Keratinocyte (primary cell): Measurements from ENCODE around the gene ADGRB2. TPM values are rescaled to one million over a fixed set of nuclear protein-coding genes. Genes with fewer than 3 reads are reported as not detected.

Experiments used
- DNase-seq: peaks from one replicate; pipeline ENCODE4 v3.0.0-alpha.2; 2011; ENCODE audit warnings: low read depth, missing footprints, low spot score
- FAIRE-seq: peaks from 2 replicates; lab custom pipeline; 2011; peaks lifted over from hg19 to GRCh38; lab: Jason Lieb, UNC
- H2AFZ ChIP-seq: 2 replicates; pipeline ENCODE4 v1.6.0; 2012; ENCODE audit warnings: low read length, control low read depth, inconsistent platforms; ENCODE audit not compliant: control insufficient read depth
- H3K27ac ChIP-seq: 2 replicates; pipeline ENCODE4 v1.5.1; 2011; ENCODE audit warnings: low read length; ENCODE audit not compliant: control insufficient read depth, insufficient read depth
- H3K27me3 ChIP-seq: 3 replicates; pipeline ENCODE4 v1.6.0; 2011; ENCODE audit warnings: low read length; ENCODE audit not compliant: control insufficient read depth, insufficient read depth; ENCODE audit errors: extremely low read depth
- H3K36me3 ChIP-seq, 2 experiments: 2 replicates in 1 of 2; 3 replicates in 1 of 2; pipeline ENCODE4 v1.5.1; 2011; ENCODE audit warnings: low read length in 2 of 2, mild to moderate bottlenecking in 1 of 2; ENCODE audit not compliant: control insufficient read depth in 2 of 2, insufficient read depth in 2 of 2; ENCODE audit errors: extremely low read depth in 1 of 2
- H3K4me1 ChIP-seq: 3 replicates; pipeline ENCODE4 v1.5.1; 2011; ENCODE audit warnings: low read length; ENCODE audit not compliant: control insufficient read depth, insufficient read depth; ENCODE audit errors: extremely low read depth
- H3K4me2 ChIP-seq: 3 replicates; pipeline ENCODE4 v1.6.0; 2011; ENCODE audit warnings: low read depth, low read length; ENCODE audit not compliant: control insufficient read depth, insufficient read depth; ENCODE audit errors: extremely low read depth
- H3K4me3 ChIP-seq, 3 experiments: fragments of 200-600 bp in 1 of 3; sonication (generic) in 1 of 3; 2 replicates in 2 of 3; 3 replicates in 1 of 3; pipeline ENCODE4 v1.5.1; 2011 to 2016; ENCODE audit warnings: low read length in 3 of 3, mild to moderate bottlenecking in 3 of 3, control low read depth in 2 of 3, inconsistent platforms in 1 of 3, low read depth in 1 of 3, mixed read lengths in 1 of 3, mixed run types in 1 of 3, moderate library complexity in 1 of 3; ENCODE audit not compliant: control insufficient read depth in 2 of 3, insufficient read depth in 2 of 3; ENCODE audit errors: extremely low read depth in 1 of 3
- H3K79me2 ChIP-seq: 2 replicates; pipeline ENCODE4 v1.6.0; 2012; ENCODE audit warnings: low read length; ENCODE audit not compliant: control insufficient read depth, insufficient read depth
- H3K9ac ChIP-seq: 3 replicates; pipeline ENCODE4 v1.6.0; 2011; ENCODE audit warnings: low read length; ENCODE audit not compliant: control insufficient read depth, insufficient read depth; ENCODE audit errors: extremely low read depth
- H3K9me1 ChIP-seq: 3 replicates; pipeline ENCODE4 v1.6.0; 2011; ENCODE audit warnings: low read length; ENCODE audit not compliant: control insufficient read depth, insufficient read depth; ENCODE audit errors: extremely low read depth
- H3K9me3 ChIP-seq: 2 replicates; pipeline ENCODE4 v1.5.1; 2012; ENCODE audit warnings: low read depth, low read length; ENCODE audit not compliant: control insufficient read depth
- H4K20me1 ChIP-seq: 3 replicates; pipeline ENCODE4 v1.6.0; 2011; ENCODE audit warnings: low read length; ENCODE audit not compliant: control insufficient read depth, insufficient read depth; ENCODE audit errors: extremely low read depth
- EZH2 ChIP-seq: IDR thresholded peaks from one replicate; pipeline ENCODE4 v1.6.1; 2012; ENCODE audit warnings: inconsistent platforms, mild to moderate bottlenecking, low read length, moderate library complexity
- dilution Hi-C: fragments of 300-500 bp; cut with MboI; formaldehyde crosslinking; loops from one replicate; pipeline ENCODE4 v1.7.0; 2020; ENCODE audit warnings: low sequenced_read_pairs; ENCODE audit not compliant: extremely low pct_ligation_motif_present
- polyA plus RNA-seq, 5 experiments: library from polyadenylated mRNA; depleted of rRNA in 3 of 5; stranded (reverse) in 3 of 5; stranded (forward) in 1 of 5; unstranded in 1 of 5; fragments of >200 nt; gene quantifications; 1 replicate in 1 of 5; 2 replicates in 3 of 5; 3 replicates in 1 of 5; pipeline versions ENCODE4 v1.2.1 to v1.2.3, GENCODE V29; 2011 to 2012; ENCODE audit warnings: missing spikeins in 2 of 5, low read depth in 1 of 5, low replicate concordance in 1 of 5
- small RNA-seq, 3 experiments: library from RNA; depleted of rRNA; stranded (forward); fragments of <200 nt; gene quantifications; one replicate each; pipeline ENCODE3, GENCODE V24; 2012; ENCODE audit warnings: low read depth in 3 of 3, low replicate concordance in 1 of 3; ENCODE audit not compliant: insufficient read length in 3 of 3
- TF ChIP-seq, protein P1 (sequence below), 3 experiments: IDR thresholded peaks in 1 of 3; conservative IDR thresholded peaks in 1 of 3; optimal IDR thresholded peaks in 1 of 3; 2 replicates in 2 of 3; 3 replicates in 1 of 3; pipeline versions ENCODE3 to v1.5.1; 2011; ENCODE audit warnings: low read length in 3 of 3, mild to moderate bottlenecking in 3 of 3, moderate library complexity in 2 of 3, control low read depth in 1 of 3, inconsistent platforms in 1 of 3; ENCODE audit not compliant: insufficient read depth in 2 of 3; ENCODE audit errors: extremely low read depth in 1 of 3

The ADGRB2 gene
- polyA plus RNA-seq, 1 donor (not counting 4 experiments of a cell fraction or from before 2014, with no cell fraction given): 0.68 TPM

DNA sequence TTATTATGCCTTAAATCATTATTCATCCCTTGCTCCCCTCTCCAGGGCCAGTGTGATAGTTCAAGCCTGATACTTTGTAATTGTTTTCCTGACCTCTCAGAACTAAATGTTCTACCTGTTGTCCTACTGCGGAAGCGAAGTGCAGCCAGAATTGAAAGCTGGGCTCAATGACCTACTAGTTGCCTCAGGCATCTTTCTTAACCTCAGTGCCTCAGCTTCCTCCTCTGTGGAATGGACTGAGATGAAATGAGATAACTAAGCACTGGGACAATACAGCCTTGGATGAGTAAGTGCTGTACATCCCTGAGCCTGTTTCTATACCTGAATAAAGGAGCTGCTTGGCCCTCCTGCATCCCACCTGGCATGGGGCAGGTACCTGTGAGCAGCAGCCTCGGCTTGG lies 86.7 kb downstream of the ADGRB2 start:
- Histone ChIP-seq H3K4me1 (no peaks in the 10 kb centered on the region), H3K4me3 (no peak overlapping the region), H2AFZ (no peak overlapping the region), H3K9ac (no peak overlapping the region), H3K27ac (no peak overlapping the region), H4K20me1 (no peaks in the 10 kb centered on the region), H3K27me3 (no peaks in the 10 kb centered on the region), H3K9me3 (no peaks in the 10 kb centered on the region), H3K79me2 (no peaks in the 10 kb centered on the region), H3K4me2 (no peak overlapping the region), H3K9me1 (no peaks in the 10 kb centered on the region), H3K36me3 (peaks cover 32 to 57% of the 10 kb centered on the region in 2 experiments)
- dilution Hi-C loops: no loop called here
- FAIRE-seq: no peak
- TF ChIP-seq EZH2: no peak
- TF ChIP-seq, protein P1, sequence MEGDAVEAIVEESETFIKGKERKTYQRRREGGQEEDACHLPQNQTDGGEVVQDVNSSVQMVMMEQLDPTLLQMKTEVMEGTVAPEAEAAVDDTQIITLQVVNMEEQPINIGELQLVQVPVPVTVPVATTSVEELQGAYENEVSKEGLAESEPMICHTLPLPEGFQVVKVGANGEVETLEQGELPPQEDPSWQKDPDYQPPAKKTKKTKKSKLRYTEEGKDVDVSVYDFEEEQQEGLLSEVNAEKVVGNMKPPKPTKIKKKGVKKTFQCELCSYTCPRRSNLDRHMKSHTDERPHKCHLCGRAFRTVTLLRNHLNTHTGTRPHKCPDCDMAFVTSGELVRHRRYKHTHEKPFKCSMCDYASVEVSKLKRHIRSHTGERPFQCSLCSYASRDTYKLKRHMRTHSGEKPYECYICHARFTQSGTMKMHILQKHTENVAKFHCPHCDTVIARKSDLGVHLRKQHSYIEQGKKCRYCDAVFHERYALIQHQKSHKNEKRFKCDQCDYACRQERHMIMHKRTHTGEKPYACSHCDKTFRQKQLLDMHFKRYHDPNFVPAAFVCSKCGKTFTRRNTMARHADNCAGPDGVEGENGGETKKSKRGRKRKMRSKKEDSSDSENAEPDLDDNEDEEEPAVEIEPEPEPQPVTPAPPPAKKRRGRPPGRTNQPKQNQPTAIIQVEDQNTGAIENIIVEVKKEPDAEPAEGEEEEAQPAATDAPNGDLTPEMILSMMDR (optimal IDR thresholded peaks at IDR 0.05 in 1 of 3, IDR thresholded peaks at IDR 0.05 in 1 of 3, conservative IDR thresholded peaks at IDR 0.05 in 1 of 3; ENCODE audit: extremely low read depth in 1 of 3, insufficient read depth in 2 of 3, low read length in 3 of 3): no peak
- no peak for DNase-seq

Small RNAs within 50 kb of the gene (small RNA-seq; reads per million reads assigned to genes)
- gene MIR4254: 0 reads per million in 3 experiments

Other genes starting within 250 kb of the ADGRB2 start
- 189 to 315 TPM (median 275 TPM) in 3 replicates for gene TINAGL1, start 187.8 kb downstream of the ADGRB2 start, polyA plus RNA-seq
- gene HCRTR1, start 146.7 kb downstream of the ADGRB2 start, polyA plus RNA-seq: not detected in 3 replicates
- 72.2 to 107 TPM (median 90.1 TPM) in 3 replicates for gene PEF1, start 119.5 kb downstream of the ADGRB2 start, polyA plus RNA-seq
- 31.2 to 75.5 TPM (median 43.4 TPM) in 3 replicates for gene COL16A1, start 60.3 kb downstream of the ADGRB2 start, polyA plus RNA-seq
- gene SPOCD1, start 51.7 kb upstream of the ADGRB2 start, polyA plus RNA-seq: 3.3 to 12.0 TPM (median 4.7 TPM) in 3 replicates
- 130 to 368 TPM (median 228 TPM) in 3 replicates for gene PTP4A2, start 174.0 kb upstream of the ADGRB2 start, polyA plus RNA-seq
- 23.1 to 74.9 TPM (median 54.7 TPM) in 3 replicates for gene KHDRBS1, start 249.5 kb upstream of the ADGRB2 start, polyA plus RNA-seq